GM21528 (cell line): ENCODE measurements around the gene RAPGEF3.

Experiments
- ATAC-seq: cut with Tn5 transposase; IDR thresholded peaks from one replicate; pipeline ENCODE4 v1.9.1; 2021; ENCODE audit warnings: mild to moderate bottlenecking, moderate library complexity; ENCODE audit not compliant: unreplicated experiment, low FRiP score

Gene RAPGEF3

DNA sequence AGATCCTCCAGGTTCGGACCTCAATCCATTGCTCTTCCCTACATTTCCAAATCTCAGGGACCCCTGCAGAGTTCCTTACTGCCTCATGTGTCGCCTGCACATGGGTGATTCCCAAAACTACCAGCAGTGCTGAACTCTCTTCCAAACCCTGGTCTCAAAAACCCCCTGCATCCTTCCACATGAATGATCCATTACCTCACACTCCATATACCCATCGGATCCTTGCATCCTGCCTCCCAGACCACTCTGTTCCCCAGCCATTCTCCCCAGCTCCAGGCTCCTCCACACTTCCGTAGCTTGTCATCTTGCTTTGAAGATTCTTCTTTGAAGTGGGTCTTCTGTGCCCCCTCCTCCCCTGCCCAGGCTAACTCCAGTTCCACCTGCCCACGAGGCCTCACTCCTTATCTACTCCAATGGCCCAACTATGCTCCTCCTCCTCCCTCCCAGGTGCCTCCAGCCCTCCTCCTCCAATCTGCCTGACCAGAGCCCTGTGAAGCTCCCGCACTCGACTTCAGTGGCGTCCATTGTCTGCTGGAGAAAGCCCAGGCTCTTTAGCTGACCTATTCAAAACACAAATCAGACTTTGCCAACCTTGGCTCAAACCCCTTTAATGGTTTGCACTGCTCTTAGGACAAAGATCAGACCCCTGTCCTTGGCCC, 13.8 kb downstream of the RAPGEF3 start:
- no peak for ATAC-seq

DNA sequence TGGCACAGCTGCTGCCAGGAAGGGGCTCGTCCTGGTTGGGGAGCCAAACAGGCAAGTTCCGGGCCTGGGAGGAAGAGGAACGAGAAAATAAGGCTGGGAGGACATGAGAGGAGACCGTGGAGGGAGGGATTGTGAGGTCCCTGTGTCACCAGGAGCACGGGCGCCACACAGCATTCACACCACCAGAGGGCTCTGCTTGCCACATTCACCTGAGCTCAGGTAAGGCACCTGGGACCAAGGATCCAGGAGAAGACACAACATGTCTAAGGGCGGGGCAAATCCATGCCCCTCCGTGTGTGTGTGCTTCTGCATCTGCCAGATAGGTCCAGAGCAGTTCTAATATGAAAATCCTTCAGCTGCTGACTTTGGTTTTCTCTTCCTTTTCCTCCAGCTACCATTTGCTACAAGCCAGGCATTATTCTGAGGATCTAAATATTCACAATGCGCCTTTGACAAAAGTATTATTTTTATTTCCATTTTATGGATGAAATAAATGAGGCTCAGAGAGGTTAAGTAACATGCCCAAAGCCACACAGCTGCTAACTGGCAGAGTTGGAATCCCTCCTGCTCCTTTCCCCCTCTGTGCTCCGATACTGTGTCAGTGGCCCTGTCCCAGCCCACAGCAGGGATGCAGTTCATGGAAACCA, 14.6 kb downstream of the RAPGEF3 start:
- ATAC-seq: no peak

DNA sequence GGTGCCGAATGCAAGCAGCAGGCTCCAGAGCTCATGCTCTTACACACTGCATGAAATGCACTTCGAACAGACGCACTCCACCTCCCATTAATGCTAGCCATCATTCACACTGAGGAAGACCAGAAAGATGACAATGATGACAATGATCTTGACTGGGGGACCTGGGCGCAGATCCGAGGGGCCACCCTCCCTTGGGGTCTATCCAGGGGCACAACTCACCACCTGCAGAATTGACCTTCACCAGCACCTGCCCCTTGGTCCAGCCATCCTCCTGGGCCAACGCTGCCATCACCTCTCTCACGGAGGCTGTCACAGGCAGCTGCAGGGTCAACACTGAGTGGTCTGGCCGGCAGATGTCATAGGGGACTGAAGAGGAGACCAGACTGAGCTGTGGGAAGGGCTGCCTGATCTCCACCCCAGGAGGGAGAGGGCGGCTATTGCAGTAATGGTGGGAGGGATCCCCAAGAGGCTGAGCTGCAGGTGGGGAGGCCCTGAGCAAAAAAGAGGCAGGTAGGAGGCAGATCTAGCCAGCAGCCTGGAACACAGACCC, 15.3 kb downstream of the RAPGEF3 start:
- no peak for ATAC-seq

DNA sequence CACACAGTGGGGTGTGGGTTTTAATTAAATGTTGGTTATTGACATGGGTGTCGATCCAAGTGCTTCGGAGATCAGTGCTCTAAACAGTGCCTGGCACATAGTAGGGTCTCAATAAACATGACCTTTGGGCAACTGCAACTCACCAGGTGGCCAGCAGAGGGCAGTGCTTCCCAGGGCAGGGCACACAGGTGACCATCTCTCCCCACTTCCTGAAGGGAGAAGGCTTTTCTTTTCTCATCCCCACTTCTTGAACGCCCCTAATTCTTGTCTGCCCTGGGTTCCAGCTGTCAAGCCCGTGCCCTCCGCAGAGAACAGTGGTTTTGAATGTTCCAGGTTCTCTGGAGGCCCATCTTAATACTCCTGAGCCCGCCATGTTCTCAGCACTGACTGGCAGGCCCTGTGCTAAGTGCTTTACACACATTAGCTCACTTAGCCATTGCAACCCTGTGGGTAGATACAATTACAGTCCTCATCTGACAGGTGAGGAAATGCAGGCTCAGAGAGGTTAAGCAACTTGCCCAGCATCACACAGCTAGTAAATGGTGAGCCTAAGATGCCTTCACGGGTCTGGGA, 16.3 kb downstream of the RAPGEF3 start:
- ATAC-seq: no peak

DNA sequence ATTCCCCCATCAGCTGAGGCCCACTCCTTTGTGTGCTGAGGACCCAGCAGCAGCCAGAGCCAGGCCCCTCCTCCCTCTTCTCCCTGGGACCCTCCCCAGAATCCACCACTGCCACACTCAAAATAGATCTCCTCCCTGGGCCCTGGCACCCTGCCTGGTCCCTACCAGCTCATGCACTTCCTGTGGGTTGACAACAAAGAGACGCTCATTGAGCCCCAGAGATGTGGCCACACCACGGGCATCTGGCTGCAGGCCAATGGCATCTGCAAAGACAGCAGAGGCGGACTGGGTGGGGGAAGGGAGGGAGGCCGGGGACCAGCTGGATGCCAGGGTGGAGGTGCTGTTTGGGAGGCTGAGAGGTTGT, 17.4 kb downstream of the RAPGEF3 start:
- no peak for ATAC-seq

DNA sequence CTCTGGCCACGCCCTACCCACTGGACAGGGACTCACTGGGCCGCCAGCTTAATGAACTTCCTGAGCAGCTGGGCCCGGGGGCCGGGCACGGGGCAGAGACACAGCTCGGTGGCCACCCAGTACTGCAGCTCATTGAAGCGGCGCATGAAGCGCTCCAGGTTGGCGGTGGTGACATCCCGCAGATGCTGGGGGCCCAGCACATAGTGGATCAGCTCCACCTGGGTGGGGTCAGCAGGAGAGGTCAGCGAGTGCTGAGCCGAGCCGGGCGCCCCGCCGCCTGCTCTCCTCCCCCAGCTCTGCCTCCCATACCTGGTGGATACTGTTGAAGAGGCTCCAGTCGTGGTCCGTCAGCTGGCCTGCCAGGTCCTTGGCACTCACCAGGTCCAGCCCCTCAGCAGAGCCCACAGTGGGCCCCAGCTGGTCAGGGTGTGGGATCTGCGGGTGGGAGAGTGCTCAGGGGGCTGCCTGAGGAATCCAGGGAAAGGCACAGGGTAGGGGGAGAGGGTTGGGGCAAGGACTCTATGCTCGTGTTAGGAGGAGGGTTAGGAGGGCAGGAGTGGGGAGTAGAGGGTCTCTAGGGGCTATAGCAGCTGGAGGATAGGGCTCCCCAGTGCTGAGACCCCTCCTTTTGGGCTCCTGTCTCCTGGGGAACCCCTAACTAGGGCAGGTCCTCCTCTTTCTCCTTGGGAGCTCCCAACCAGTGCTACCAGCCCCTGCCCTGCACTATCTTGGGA, 17.9 kb downstream of the RAPGEF3 start:
- ATAC-seq: peak; percentile 37

DNA sequence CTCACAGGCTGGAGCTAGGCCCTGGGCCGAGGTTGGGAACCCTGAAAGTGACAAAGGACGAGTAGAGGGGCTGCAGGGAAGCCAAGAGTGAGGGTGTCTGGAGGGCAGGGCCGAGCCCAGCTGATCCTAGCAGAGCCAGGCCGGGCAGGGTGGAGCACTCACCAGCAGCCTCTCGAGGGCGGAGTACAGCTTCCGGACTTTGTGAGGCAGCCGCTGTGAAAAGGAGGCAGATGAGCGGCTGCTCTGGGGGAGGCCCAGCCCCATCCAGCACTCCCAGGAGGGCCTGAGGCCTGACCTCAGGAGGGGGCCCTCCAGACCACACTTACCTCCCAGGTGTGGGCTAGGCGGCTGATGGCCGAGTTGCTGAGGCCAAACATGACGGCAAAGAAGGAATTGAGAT, 18.7 kb downstream of the RAPGEF3 start:
- ATAC-seq: peak; percentile 52

DNA sequence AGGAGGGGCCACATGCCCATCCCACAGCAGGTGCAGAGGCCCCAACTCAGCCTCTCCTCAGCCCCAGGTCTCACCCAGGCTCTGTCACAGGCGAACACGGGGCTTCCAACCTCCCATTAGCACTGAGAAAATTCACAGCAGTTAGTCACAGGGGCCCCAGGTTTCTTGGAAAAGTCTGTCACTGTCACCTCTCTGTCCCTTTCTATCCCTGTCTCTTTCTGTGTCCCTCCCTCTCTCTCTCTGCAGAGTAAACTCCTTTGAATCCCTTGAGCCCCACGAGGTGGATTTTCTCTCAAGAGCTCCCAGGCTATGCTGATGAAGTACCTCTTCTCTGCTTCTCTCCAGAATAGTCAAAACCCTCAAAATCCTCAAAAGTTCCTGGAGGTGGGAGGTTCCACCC, 19.4 kb downstream of the RAPGEF3 start:
- no peak for ATAC-seq

DNA sequence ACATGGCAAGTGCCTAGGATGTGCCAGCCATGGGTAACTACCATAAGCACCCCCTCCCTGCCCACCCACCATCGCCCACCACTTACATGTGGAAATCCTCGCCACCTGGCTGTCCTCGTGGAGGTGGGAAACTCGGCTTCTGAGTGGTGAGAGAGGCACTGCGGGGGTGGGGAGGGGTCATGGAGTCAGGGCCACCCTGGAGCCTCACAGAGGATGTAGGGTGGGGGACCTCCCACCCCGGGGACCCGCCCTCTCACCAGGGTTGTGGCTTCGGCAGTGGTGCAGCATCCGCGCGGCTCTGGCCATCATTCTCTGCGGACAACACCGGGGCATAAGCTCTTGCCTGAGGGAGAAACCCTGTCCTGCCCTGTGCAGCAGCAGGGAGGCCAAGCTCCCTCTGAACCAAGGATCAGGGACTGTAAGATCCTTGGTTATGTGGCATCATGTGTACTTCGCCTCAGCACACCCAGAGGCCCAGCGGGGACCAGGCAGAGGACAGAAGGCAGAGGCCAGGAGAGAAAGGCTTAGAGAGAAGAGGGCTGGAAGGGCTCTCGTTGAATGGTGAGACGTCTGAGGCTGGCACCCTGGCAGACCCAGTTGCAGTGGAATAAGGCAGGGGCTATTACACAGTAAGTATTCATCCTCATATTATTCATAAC, 20.6 kb downstream of the RAPGEF3 start:
- ATAC-seq: no peak

DNA sequence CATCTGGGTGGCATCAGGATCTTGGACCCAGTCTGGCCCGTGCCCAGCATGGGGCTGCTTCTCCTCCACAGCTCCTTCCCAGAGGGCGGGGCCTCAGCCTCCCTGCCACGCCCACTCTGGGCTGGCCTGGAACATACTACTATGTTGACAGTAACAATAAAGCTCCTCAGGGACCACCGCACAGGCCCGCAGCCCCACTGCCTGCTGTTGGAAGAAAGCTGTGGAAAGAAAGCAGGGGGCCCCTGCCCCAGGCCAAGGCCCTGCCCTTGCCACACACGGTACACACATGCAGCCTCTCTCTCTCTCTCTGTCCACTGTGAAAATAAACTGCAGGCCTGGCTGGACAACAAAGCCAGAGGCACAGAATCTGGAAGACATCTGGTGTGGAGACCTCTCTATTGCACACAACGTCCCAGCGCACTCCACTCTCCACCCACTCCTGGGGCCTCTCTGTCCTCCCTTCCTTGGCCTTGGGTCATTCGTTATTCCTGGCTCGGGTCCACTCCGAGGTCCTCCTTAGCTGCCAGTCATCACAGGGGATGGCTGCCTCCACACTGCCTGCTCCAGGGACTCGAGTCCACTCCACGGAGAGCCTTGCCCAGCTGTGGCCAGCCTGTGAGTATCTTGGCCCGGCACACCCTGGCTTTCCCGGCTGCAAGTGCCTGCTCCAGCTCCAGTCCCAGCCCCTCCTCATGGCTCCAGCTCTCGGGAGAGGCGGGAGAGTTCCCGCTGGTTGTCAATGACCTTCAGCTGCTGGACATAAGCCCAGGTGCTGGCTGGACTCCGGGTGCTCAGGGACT, 21.6 kb downstream of the RAPGEF3 start:
- no peak for ATAC-seq

DNA sequence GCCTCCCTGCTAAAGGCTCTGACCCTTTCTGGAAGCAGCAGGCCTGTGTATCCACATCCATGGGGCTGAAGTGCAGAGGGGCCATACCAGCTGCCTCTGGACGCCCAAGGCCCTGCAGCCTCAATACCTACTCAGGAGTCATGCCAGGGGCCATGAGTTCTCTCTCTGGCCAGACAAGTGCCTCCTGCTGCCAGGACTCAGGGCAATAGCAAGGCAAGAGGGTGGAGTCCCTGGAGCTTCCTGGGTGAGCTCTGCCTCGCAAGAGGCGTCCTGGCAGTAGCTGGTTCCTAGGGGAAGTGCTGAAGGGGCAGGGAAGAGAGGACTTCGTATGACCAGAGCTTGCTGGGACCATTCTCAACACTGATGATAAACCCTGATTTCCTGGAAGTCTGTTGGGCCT, 22.5 kb downstream of the RAPGEF3 start:
- ATAC-seq: no peak

DNA sequence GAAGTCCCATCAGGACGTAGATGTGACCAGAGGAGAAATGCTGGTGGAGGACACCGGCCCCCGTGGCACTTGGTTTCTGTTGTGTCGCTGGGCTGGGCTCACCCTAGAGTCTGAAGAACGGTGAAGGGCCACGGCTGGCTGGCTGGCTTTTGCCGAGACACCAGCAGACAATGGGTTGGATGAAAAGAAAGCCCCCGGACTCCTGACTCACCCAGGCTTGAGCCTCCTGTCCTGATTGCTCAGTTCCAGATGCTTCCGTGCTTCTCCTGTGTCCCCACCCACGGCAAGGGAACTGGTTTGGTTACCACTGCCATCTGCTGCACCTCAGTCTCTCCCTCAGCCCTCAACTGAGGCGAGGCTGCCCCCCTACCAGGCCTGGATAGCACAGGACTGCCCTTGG, 23.0 kb downstream of the RAPGEF3 start:
- no peak for ATAC-seq

DNA sequence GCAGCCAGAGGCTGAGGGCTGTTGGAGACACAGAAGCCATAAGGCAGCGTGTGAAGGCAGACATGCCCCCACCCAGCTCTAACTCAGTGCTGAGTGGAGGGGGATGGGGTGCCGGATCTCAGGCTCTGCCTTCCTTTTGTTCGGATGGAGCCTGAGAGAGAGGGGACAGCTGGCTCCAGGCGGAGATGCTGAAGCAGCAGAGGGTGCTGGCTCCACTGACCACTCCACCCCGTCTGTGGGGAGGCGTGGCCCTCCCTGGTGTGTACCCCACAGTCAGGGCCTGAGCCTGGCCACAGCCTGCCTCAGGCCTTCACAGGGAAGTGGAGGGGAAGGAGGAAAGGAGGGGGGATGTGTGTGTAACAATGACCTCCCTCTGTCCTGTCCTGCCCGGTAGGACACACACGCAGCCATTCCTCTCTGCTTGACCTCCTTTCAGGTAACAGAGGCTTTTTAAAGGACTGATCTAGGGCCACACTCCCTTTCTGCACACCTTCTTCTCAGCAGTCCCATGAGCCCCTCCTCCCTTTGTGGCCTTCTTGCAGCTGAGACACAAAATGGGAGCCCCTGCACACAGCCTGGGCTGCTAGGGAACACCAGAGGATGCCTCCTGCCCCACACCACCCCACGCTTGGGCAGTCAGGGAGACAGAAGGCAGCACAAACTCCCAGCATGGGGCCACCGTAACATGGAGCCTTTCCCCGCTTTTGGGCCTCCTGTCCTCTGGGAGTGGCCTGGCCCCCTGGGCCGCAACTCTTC, 23.8 kb downstream of the RAPGEF3 start:
- no peak for ATAC-seq

DNA sequence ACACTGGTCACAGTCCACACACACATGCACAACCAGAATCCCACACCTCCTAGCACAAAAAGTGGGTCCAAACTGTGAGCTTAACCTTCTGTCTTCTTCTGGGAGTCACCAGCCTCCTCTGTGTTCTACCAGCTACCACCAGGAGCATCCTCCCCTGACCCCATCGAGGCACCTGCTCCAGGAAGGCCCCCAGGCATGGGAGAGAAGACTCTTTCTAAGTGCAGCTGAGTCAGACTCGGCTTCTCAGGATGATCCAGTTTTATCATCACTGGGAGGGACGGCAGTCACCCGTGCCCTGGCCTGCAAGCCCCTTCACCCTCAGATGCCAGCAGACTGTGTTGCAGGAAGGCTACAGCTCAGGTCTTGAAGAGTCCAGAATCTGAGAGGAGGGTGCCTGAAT, 25.5 kb downstream of the RAPGEF3 start:
- no peak for ATAC-seq

DNA sequence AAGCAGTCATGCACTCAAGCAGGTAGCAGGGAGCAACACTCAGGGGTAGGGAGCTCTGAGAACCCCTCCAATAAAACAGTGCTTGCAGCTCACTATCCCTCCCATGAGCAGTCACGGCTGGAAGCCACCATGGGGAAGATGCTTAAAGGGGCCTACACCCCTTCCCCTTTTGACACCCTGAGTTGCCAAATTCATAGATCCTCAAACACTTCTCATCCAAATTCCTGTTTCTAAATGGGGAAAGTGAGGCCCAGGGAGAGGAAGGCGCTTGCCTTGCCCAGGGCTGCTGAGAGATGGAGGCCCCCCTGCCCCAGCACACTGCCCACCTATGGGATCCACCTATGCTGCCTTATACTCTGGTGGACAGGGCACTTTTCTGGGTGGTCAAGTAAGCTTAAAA, 26.2 kb downstream of the RAPGEF3 start:
- ATAC-seq: no peak

DNA sequence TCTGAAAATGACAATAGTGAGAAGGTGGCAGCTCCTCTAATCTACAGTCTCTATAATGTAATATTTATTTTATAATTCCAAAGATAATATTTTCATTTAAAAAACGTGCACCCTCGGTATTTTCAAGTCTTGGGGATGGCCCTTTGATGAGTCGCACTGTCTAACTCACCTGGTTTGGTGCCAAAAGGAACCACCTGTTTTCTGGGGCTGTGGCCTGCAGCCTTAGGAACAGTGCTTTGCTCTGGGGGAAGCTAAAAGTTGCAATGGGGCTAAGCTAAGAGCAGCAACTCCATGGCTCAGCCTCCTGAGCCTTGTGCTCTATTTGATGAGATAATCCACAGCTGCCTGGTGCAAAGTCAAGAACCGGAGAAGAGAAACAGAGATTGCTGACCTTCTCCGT, 27.0 kb downstream of the RAPGEF3 start:
- ATAC-seq: no peak

DNA sequence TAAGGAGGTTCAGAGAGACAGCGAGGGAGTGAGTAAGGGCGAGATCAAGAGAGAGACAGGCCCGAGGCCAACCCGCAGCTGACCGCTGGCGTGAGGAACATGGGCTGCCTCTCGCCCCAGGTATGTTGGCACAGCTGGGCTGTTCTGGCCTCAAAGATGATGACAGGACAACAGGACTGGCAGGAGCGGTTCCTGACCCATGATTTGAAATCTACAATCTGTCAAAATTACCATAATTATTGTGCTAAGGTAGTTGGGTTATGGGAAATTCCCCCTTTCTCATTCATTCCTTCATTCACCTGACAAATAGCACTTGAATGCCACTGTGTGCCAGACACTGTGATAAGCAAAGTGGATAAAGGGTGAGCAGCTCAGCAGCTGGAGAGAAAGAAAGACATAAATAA, 28.3 kb downstream of the RAPGEF3 start:
- ATAC-seq: no peak

DNA sequence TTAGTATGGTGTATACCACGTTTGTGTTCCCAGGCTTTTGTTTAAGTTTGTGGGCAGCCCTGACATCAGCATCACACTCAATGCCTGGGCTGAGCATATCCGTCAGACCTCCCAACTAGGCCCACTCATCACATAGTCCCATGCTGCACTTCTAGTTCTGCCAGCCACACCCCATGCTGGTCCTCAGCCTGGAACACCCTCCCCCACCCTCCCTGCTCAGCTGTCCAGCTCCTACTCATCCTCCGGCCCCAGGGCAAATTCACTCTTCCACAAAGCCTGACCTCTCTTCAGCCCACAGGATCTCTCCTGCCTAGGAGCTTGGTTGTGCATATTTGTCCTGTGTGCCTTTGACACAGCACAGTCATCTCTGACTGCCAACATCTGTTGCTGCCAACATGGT, 29.4 kb downstream of the RAPGEF3 start:
- no peak for ATAC-seq

DNA sequence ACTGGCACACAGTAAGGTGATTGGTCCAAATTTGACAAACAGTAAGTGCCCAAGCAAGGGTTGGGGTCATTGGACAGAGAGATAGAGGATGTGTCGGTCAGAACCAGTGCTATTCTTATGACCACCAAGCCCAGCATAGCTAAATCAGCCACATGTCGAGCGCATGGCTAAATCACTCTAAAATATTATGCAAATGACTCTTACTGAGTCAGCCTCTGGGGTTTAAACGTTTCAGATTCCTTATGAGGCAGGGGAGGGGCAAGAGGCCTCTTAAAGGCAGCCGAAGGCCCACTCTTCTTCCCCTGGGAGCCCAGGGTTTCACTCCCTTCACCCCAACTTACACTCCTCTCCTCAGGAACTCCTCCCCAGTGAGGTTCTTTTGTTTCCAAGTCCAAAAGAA, 32.8 kb downstream of the RAPGEF3 start:
- peak; percentile 73 for ATAC-seq
